IMR-90 (cell line): ENCODE measurements around the gene CPAMD8. TPM values are rescaled to one million over a fixed set of nuclear protein-coding genes. Genes with fewer than 3 reads are reported as not detected.
"Not testable (repeated sequence)": the region's sequence is repeated elsewhere in the genome, so short reads cannot be mapped to it uniquely, and the experiment has no call there.

Experiments
- ATAC-seq: fragments of 200-7000 bp; cut with Tn5 transposase; 2 replicates; pipeline ENCODE4 v1.9.1; 2020; ENCODE audit warnings: low read depth, mild to moderate bottlenecking, moderate library complexity
- BruUV-seq: library from RNA; stranded (reverse); fragments of 400-500 nt; replicated peaks from 2 replicates; lab custom pipeline; 2021; lab: Mats Ljungman, UMichigan
- CTCF ChIA-PET: fragments of 300-600 bp; formaldehyde crosslinking; extraction: SDS; loops from one replicate; lab custom pipeline; 2021; ENCODE audit warnings: antibody characterized with exemption; lab: Yijun Ruan, JAX
- POLR2A ChIA-PET: fragments of 300-600 bp; sonication (Branson Sonifier 250); formaldehyde crosslinking; loops from one replicate; lab custom pipeline; 2022; ENCODE audit warnings: antibody characterized with exemption; ENCODE audit not compliant: unreplicated experiment; lab: Charles Lee
- DNase-seq: peaks from one replicate; pipeline ENCODE4 v3.0.0; 2013
- H2AFZ ChIP-seq: replicated peaks from 2 replicates; pipeline ENCODE3; 2013; ENCODE audit warnings: low read length, mild to moderate bottlenecking; ENCODE audit not compliant: poor library complexity
- H2AK5ac ChIP-seq: 2 replicates; pipeline ENCODE4 v1.6.1; 2013; ENCODE audit warnings: low read depth, low read length, inconsistent platforms
- H2AK9ac ChIP-seq: replicated peaks from 2 replicates; pipeline ENCODE3; 2013; ENCODE audit warnings: mild to moderate bottlenecking, low read depth, low read length, moderate library complexity; ENCODE audit not compliant: poor library complexity
- H2BK120ac ChIP-seq: 2 replicates; pipeline ENCODE4 v1.6.1; 2013; ENCODE audit warnings: low read depth, low read length, inconsistent platforms
- H2BK15ac ChIP-seq: 3 replicates; pipeline ENCODE4 v1.6.1; 2013; ENCODE audit warnings: low read depth, low read length, inconsistent platforms
- H2BK20ac ChIP-seq: 2 replicates; pipeline ENCODE4 v1.6.1; 2013; ENCODE audit warnings: low read depth, mild to moderate bottlenecking, inconsistent platforms, low read length, moderate library complexity
- H2BK5ac ChIP-seq: 2 replicates; pipeline ENCODE4 v1.6.1; 2013; ENCODE audit warnings: mild to moderate bottlenecking, low read depth, low read length, inconsistent platforms; ENCODE audit not compliant: poor library complexity, severe bottlenecking
- H3K14ac ChIP-seq: replicated peaks from 2 replicates; pipeline ENCODE4 v1.6.1; 2013; ENCODE audit warnings: low read depth, low read length, inconsistent platforms
- H3K18ac ChIP-seq: 2 replicates; pipeline ENCODE4 v1.6.1; 2013; ENCODE audit warnings: low read depth, low read length, control low read depth
- H3K23ac ChIP-seq: 2 replicates; pipeline ENCODE4 v1.6.1; 2013; ENCODE audit warnings: low read depth, low read length, inconsistent platforms
- H3K27ac ChIP-seq: 2 replicates; pipeline ENCODE4 v1.5.1; 2013; ENCODE audit warnings: mild to moderate bottlenecking, control low read depth, low read length; ENCODE audit not compliant: insufficient read depth
- H3K27me3 ChIP-seq: 2 replicates; pipeline ENCODE4 v1.6.1; 2013; ENCODE audit warnings: low read length; ENCODE audit not compliant: control insufficient read depth, insufficient read depth
- H3K36me3 ChIP-seq: 2 replicates; pipeline ENCODE4 v1.6.1; 2013; ENCODE audit warnings: low read length, mixed read lengths; ENCODE audit not compliant: control insufficient read depth, insufficient read depth
- H3K4ac ChIP-seq: 2 replicates; pipeline ENCODE4 v1.6.1; 2013; ENCODE audit warnings: low read depth, low read length, inconsistent platforms
- H3K4me1 ChIP-seq: 2 replicates; pipeline ENCODE4 v1.6.1; 2013; ENCODE audit warnings: low read length, mixed read lengths; ENCODE audit not compliant: control insufficient read depth, insufficient read depth
- H3K4me2 ChIP-seq: 2 replicates; pipeline ENCODE4 v1.6.1; 2013; ENCODE audit warnings: low read depth, mild to moderate bottlenecking, control low read depth, low read length, moderate library complexity
- H3K4me3 ChIP-seq: 2 replicates; pipeline ENCODE4 v1.5.1; 2013; ENCODE audit warnings: low read depth, mild to moderate bottlenecking, control low read depth, low read length, moderate library complexity; ENCODE audit not compliant: insufficient read depth
- H3K56ac ChIP-seq: 2 replicates; pipeline ENCODE4 v1.6.1; 2013; ENCODE audit warnings: low read length, inconsistent platforms; ENCODE audit not compliant: insufficient read depth; ENCODE audit errors: extremely low read depth
- H3K79me1 ChIP-seq, 2 experiments: 2 replicates each; pipeline ENCODE4 v1.6.1; 2013; ENCODE audit warnings: low read length in 2 of 2, inconsistent platforms in 1 of 2, low read depth in 1 of 2
- H3K9ac ChIP-seq: 2 replicates; pipeline ENCODE4 v1.6.1; 2013; ENCODE audit warnings: low read depth, low read length, control low read depth
- H3K9me1 ChIP-seq: 2 replicates; pipeline ENCODE4 v1.6.1; 2013; ENCODE audit warnings: low read length, inconsistent platforms; ENCODE audit not compliant: insufficient read depth
- H3K9me3 ChIP-seq: 2 replicates; pipeline ENCODE4 v1.6.1; 2013; ENCODE audit warnings: low read length; ENCODE audit not compliant: control insufficient read depth, insufficient read depth
- H4K20me1 ChIP-seq: 2 replicates; pipeline ENCODE4 v1.6.1; 2013; ENCODE audit warnings: low read length, inconsistent platforms; ENCODE audit not compliant: insufficient read depth
- H4K5ac ChIP-seq: 2 replicates; pipeline ENCODE4 v1.6.1; 2013; ENCODE audit warnings: mild to moderate bottlenecking, low read depth, low read length, control low read depth
- H4K8ac ChIP-seq, 2 experiments: 2 replicates each; pipeline ENCODE4 v1.6.1; 2013; ENCODE audit warnings: low read depth in 2 of 2, low read length in 2 of 2, control low read depth in 1 of 2, inconsistent platforms in 1 of 2
- H4K91ac ChIP-seq: 2 replicates; pipeline ENCODE4 v1.6.1; 2013; ENCODE audit warnings: low read depth, low read length, inconsistent platforms; ENCODE audit not compliant: insufficient read depth
- dilution Hi-C: fragments of 300-500 bp; cut with HindIII; formaldehyde crosslinking; loops from one replicate; pipeline ENCODE4 v1.14.3; 2018; ENCODE audit warnings: low sequenced_read_pairs; ENCODE audit not compliant: unreplicated experiment
- in situ Hi-C: fragments of 300-500 bp; cut with MboI; formaldehyde crosslinking; loops from 3 replicates; pipeline ENCODE4 v1.14.3; 2019; ENCODE audit warnings: low sequenced_read_pairs, inconsistent platforms, mixed read lengths
- intact Hi-C: fragments of 100-400 bp; cut with micrococcal nuclease; formaldehyde crosslinking; loops from 2 replicates; pipeline ENCODE4 v1.10.0; 2022
- polyA plus RNA-seq, 3 experiments: library from polyadenylated mRNA; depleted of rRNA; stranded (reverse); fragments of >200 nt; gene quantifications; 2 replicates each; pipeline ENCODE4 v1.2.3, GENCODE V29; 2012; ENCODE audit warnings: low replicate concordance in 1 of 3
- total RNA-seq: library from RNA; depleted of rRNA; stranded (reverse); fragments of >200 nt; gene quantifications from 2 replicates; pipeline ENCODE4 v1.2.3, GENCODE V29; 2012

The CPAMD8 gene
- total and polyA plus RNA-seq, 2 of the 4 experiments (the other 2 are of a cell fraction) = 0.36 to 0.79 TPM

DNA sequence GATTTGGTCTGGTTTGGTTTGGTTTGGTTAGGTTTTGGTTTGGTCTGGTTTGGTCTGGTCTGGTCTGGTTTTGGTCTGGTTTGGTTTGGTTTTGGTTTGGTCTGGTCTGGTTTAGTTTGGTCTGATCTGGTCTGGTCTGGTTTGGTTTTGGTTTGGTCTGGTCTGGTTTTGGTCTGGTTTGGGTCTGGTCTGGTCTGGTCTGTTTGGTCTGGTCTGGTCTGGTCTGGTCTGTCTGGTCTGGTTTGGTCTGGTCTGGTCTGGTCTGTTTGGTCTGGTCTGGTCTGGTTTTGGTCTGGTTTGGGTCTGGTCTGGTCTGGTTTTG, 151.7 kb downstream of the CPAMD8 start:
- H4K8ac ChIP-seq, H3K18ac ChIP-seq, BruUV-seq, DNase-seq, H3K27me3 ChIP-seq, POLR2A ChIA-PET, H3K14ac ChIP-seq, H4K5ac ChIP-seq, dilution Hi-C loops, H3K27ac ChIP-seq, CTCF ChIA-PET, H3K9ac ChIP-seq, H4K91ac ChIP-seq, H2AK9ac ChIP-seq, H2BK120ac ChIP-seq, H3K4me3 ChIP-seq, H2BK5ac ChIP-seq, H3K23ac ChIP-seq, H3K4me1 ChIP-seq, H2BK15ac ChIP-seq, ATAC-seq, H3K9me3 ChIP-seq, intact Hi-C loops, H3K4me2 ChIP-seq, in situ Hi-C loops, H2BK20ac ChIP-seq, H3K4ac ChIP-seq, H2AFZ ChIP-seq, H3K9me1 ChIP-seq, H2AK5ac ChIP-seq, H3K56ac ChIP-seq: not testable (repeated sequence)
- peaks cover 76% of the 10 kb centered on the region for H3K36me3 ChIP-seq
- peaks cover 25 to 33% of the 10 kb centered on the region in 2 experiments for H3K79me1 ChIP-seq
- H4K20me1 ChIP-seq = peaks cover 29% of the 10 kb centered on the region
